Erythroblast (primary cell): ENCODE data around the gene SALL3.

Experiments used
- GATA1 ChIP-seq: IDR thresholded peaks from 2 replicates; pipeline ENCODE4 v1.6.1; 2011; ENCODE audit warnings: low read depth, mild to moderate bottlenecking, control low read depth, low read length, moderate library complexity
- POLR2A ChIP-seq: IDR thresholded peaks from 2 replicates; pipeline ENCODE4 v1.6.1; 2011; ENCODE audit warnings: mild to moderate bottlenecking, low read length

GRCh38 chr18:78976765-78977636 is 2.6 kb upstream of the SALL3 start:
- no peak for TF ChIP-seq POLR2A
- TF ChIP-seq GATA1 = no peak
